ENCODE results near the gene ELMO1. TPM values are rescaled to one million over a fixed set of nuclear protein-coding genes. Genes with fewer than 3 reads are reported as not detected.

Gene ELMO1
- total RNA-seq, 1 experiment from 2014 or later, result not detected

DNA sequence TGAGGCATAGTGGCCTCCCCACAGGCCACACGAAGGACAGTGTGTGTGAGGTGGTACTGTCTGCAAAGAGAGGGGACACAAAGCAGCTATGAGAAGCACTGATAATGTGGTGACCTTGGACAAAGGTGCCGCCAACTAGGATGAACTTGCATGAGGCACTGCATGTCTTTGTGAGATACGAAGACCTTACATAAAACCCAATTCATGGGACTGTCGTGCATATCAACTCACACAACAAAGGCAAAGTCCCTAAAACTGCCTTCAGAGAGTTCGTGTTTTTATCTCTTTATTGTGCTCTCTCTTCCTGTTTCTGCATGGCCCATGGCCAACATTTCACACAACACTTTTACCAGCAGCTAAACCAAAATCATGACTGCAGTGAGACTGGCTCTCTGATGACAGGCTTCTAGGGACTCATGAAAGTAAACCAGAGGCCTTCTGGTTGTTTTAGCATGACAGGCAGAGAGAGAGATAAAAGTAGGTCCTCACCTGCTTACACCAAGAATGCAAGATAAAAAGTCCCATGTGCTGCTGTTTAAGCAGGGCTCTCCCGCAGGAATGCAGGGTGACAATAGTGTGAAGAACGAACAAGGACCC, 347.8 kb downstream of the ELMO1 start:
- Histone ChIP-seq H3K27ac (ENCODE audit: low read depth, low read length, poor library complexity, severe bottlenecking) (no peak overlapping the region), H3K9me3 (ENCODE audit: low read depth, low read length, poor library complexity, severe bottlenecking) (no peaks in the 10 kb centered on the region), H3K4me1 (ENCODE audit: insufficient read depth, low read length, poor library complexity, severe bottlenecking) (no peaks in the 10 kb centered on the region), H3K36me3 (ENCODE audit: insufficient read depth, low read length, poor library complexity, severe bottlenecking) (no peaks in the 10 kb centered on the region), H3K27me3 (replicated peaks; ENCODE audit: insufficient read depth, low read depth, low read length, poor library complexity) (no peaks in the 10 kb centered on the region), H3K4me3 (ENCODE audit: low read depth, low read length, poor library complexity, severe bottlenecking) (no peak overlapping the region)
- ChIA-PET CTCF (no interaction called here), POLR2A (ENCODE audit: low non-redundant PET) (no interaction called here)
- intact Hi-C loops (cut with micrococcal nuclease; ENCODE audit: unreplicated experiment), result no loop called here
- TF ChIP-seq, protein P1, sequence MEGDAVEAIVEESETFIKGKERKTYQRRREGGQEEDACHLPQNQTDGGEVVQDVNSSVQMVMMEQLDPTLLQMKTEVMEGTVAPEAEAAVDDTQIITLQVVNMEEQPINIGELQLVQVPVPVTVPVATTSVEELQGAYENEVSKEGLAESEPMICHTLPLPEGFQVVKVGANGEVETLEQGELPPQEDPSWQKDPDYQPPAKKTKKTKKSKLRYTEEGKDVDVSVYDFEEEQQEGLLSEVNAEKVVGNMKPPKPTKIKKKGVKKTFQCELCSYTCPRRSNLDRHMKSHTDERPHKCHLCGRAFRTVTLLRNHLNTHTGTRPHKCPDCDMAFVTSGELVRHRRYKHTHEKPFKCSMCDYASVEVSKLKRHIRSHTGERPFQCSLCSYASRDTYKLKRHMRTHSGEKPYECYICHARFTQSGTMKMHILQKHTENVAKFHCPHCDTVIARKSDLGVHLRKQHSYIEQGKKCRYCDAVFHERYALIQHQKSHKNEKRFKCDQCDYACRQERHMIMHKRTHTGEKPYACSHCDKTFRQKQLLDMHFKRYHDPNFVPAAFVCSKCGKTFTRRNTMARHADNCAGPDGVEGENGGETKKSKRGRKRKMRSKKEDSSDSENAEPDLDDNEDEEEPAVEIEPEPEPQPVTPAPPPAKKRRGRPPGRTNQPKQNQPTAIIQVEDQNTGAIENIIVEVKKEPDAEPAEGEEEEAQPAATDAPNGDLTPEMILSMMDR (conservative IDR thresholded peaks at IDR 0.05; ENCODE audit: low read depth, low read length), result no peak
- no peak for TF ChIP-seq EZH2 (IDR thresholded peaks at IDR 0.05; ENCODE audit: borderline replicate concordance, low read depth, low read length, poor library complexity, severe bottlenecking)
- no TSS peak for BruUV-seq (replicated peaks)
- DNase-seq (ENCODE audit: low spot score), result no peak

GRCh38 chr7:37098762-37099161, 349.9 kb downstream of the ELMO1 start:
- H3K4me1 ChIP-seq (ENCODE audit: insufficient read depth, low read length, poor library complexity, severe bottlenecking), result no peaks in the 10 kb centered on the region
- no peaks in the 10 kb centered on the region for H3K27me3 ChIP-seq (replicated peaks; ENCODE audit: insufficient read depth, low read depth, low read length, poor library complexity)
- DNase-seq (ENCODE audit: low spot score), result peak; percentile 8
- no peaks in the 10 kb centered on the region for H3K9me3 ChIP-seq (ENCODE audit: low read depth, low read length, poor library complexity, severe bottlenecking)
- no TSS peak for BruUV-seq (replicated peaks)
- TF ChIP-seq, protein P1 (conservative IDR thresholded peaks at IDR 0.05; ENCODE audit: low read depth, low read length), result no peak
- TF ChIP-seq EZH2 (IDR thresholded peaks at IDR 0.05; ENCODE audit: borderline replicate concordance, low read depth, low read length, poor library complexity, severe bottlenecking), result no peak
- POLR2A ChIA-PET (ENCODE audit: low non-redundant PET), result no interaction called here
- CTCF ChIA-PET, result interaction anchor here (1.1 to 1.3 kb wide), 2 partner anchors 83 to 100 kb away, joined by 3 to 4 read pairs; no protein-coding TSS in a partner anchor
- no peaks in the 10 kb centered on the region for H3K36me3 ChIP-seq (ENCODE audit: insufficient read depth, low read length, poor library complexity, severe bottlenecking)
- no peak overlapping the region for H3K4me3 ChIP-seq (ENCODE audit: low read depth, low read length, poor library complexity, severe bottlenecking)
- intact Hi-C loops (cut with micrococcal nuclease; ENCODE audit: unreplicated experiment), result no loop called here
- H3K27ac ChIP-seq (ENCODE audit: low read depth, low read length, poor library complexity, severe bottlenecking), result no peak overlapping the region

GRCh38 chr7:37097983-37098382, 350.7 kb downstream of the ELMO1 start:
- BruUV-seq (replicated peaks), result no TSS peak
- no peak for DNase-seq (ENCODE audit: low spot score)
- ChIA-PET CTCF (no interaction called here), POLR2A (ENCODE audit: low non-redundant PET) (no interaction called here)
- Histone ChIP-seq H3K4me3 (ENCODE audit: low read depth, low read length, poor library complexity, severe bottlenecking) (no peak overlapping the region), H3K4me1 (ENCODE audit: insufficient read depth, low read length, poor library complexity, severe bottlenecking) (no peaks in the 10 kb centered on the region), H3K27me3 (replicated peaks; ENCODE audit: insufficient read depth, low read depth, low read length, poor library complexity) (no peaks in the 10 kb centered on the region), H3K9me3 (ENCODE audit: low read depth, low read length, poor library complexity, severe bottlenecking) (no peaks in the 10 kb centered on the region), H3K27ac (ENCODE audit: low read depth, low read length, poor library complexity, severe bottlenecking) (no peak overlapping the region), H3K36me3 (ENCODE audit: insufficient read depth, low read length, poor library complexity, severe bottlenecking) (no peaks in the 10 kb centered on the region)
- TF ChIP-seq, protein P1 (conservative IDR thresholded peaks at IDR 0.05; ENCODE audit: low read depth, low read length), result no peak
- TF ChIP-seq EZH2 (IDR thresholded peaks at IDR 0.05; ENCODE audit: borderline replicate concordance, low read depth, low read length, poor library complexity, severe bottlenecking), result no peak
- intact Hi-C loops (cut with micrococcal nuclease; ENCODE audit: unreplicated experiment), result loop anchor here (1.0 kb wide), 1 partner anchor 84 kb away; no protein-coding TSS in a partner anchor

All from A673 (cell line).